ENCODE data around the gene NEGR1. TPM values are rescaled to one million over a fixed set of nuclear protein-coding genes. Genes with fewer than 3 reads are reported as not detected.

NEGR1 gene
- total RNA-seq, 1 donor from 2014 or later = 8.6 TPM

GRCh38 chr1:71461416-71461815, 820.9 kb downstream of the NEGR1 start:
- Histone ChIP-seq H4K20me1 (ENCODE audit: insufficient read depth, low read length) (no peaks in the 10 kb centered on the region), H3K4me1 (ENCODE audit: insufficient read depth, low read length) (no peaks in the 10 kb centered on the region), H3K79me2 (ENCODE audit: insufficient read depth, low read length) (no peaks in the 10 kb centered on the region), H3K4me2 (ENCODE audit: low read length) (no peak overlapping the region), H3K9me3 (ENCODE audit: insufficient read depth, low read depth, low read length) (no peaks in the 10 kb centered on the region), H3K27ac (ENCODE audit: low read depth, low read length) (no peak overlapping the region), H3K27me3 (ENCODE audit: insufficient read depth, low read length) (no peaks in the 10 kb centered on the region), H3K4me3 (ENCODE audit: insufficient read depth, low read depth, low read length) (no peak overlapping the region), H2AFZ (ENCODE audit: low read depth, low read length) (no peak overlapping the region), H3K9ac (ENCODE audit: low read length) (no peak overlapping the region), H3K36me3 (ENCODE audit: insufficient read depth, low read length) (no peaks in the 10 kb centered on the region)
- Mint-ChIP-seq H3K9me3 (ENCODE audit: unreplicated experiment) (no peaks in the 10 kb centered on the region), H3K4me1 (ENCODE audit: low read depth, unreplicated experiment) (peaks cover 3% of the 10 kb centered on the region), H3K36me3 (ENCODE audit: low read depth, unreplicated experiment) (no peaks in the 10 kb centered on the region), H3K27me3 (ENCODE audit: low read depth, unreplicated experiment) (no peaks in the 10 kb centered on the region), H3K4me3 (ENCODE audit: unreplicated experiment) (no peak overlapping the region), H3K27ac (ENCODE audit: unreplicated experiment) (no peak overlapping the region)
- DNase-seq (ENCODE audit: low read depth) (no peak), FAIRE-seq (no peak)
- no peak for TF ChIP-seq EZH2 (IDR thresholded peaks at IDR 0.05; ENCODE audit: insufficient read depth, low read length)
- no peak for TF ChIP-seq CTCF (IDR thresholded peaks at IDR 0.05; ENCODE audit: insufficient read depth, low read depth, low read length)

DNA sequence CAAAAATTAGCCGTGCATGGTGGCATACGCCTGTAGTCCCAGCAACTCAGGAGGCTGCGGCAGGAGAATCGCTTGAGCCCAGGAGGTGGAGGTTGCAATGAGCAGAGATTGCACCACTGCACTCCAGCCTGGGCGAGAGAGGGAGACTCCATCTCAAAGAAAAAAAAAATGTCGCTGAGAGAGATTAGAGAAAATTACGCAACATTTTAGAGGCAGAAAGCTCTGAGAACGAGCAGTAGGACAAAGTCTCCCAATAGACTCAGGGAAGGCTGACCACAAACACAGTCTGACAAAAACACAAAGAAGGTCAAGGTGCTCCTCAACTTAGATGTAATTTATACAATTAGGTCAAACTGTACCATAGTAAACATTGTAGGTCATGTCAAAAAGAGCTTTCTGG, 833.9 kb downstream of the NEGR1 start:
- no peaks in the 10 kb centered on the region for H3K9me3 ChIP-seq (ENCODE audit: insufficient read depth, low read depth, low read length)
- Mint-ChIP-seq H3K4me1 (ENCODE audit: low read depth, unreplicated experiment) (no peaks in the 10 kb centered on the region), H3K4me3 (ENCODE audit: unreplicated experiment) (no peak overlapping the region), H3K9me3 (ENCODE audit: unreplicated experiment) (no peaks in the 10 kb centered on the region), H3K27ac (ENCODE audit: unreplicated experiment) (no peak overlapping the region), H3K27me3 (ENCODE audit: low read depth, unreplicated experiment) (no peaks in the 10 kb centered on the region), H3K36me3 (ENCODE audit: low read depth, unreplicated experiment) (no peaks in the 10 kb centered on the region)
- H3K36me3 ChIP-seq (ENCODE audit: insufficient read depth, low read length) = no peaks in the 10 kb centered on the region
- H3K79me2 ChIP-seq (ENCODE audit: insufficient read depth, low read length) = no peaks in the 10 kb centered on the region
- H3K27ac ChIP-seq (ENCODE audit: low read depth, low read length) = no peak overlapping the region
- H2AFZ ChIP-seq (ENCODE audit: low read depth, low read length) = no peak overlapping the region
- H3K4me3 ChIP-seq (ENCODE audit: insufficient read depth, low read depth, low read length) = no peak overlapping the region
- FAIRE-seq (no peak), DNase-seq (ENCODE audit: low read depth) (no peak)
- no peak overlapping the region for H3K9ac ChIP-seq (ENCODE audit: low read length)
- H3K4me1 ChIP-seq (ENCODE audit: insufficient read depth, low read length) = no peaks in the 10 kb centered on the region
- H3K4me2 ChIP-seq (ENCODE audit: low read length) = no peak overlapping the region
- no peaks in the 10 kb centered on the region for H4K20me1 ChIP-seq (ENCODE audit: insufficient read depth, low read length)
- TF ChIP-seq CTCF (IDR thresholded peaks at IDR 0.05; ENCODE audit: insufficient read depth, low read depth, low read length) (no peak), EZH2 (IDR thresholded peaks at IDR 0.05; ENCODE audit: insufficient read depth, low read length) (no peak)
- H3K27me3 ChIP-seq (ENCODE audit: insufficient read depth, low read length) = no peaks in the 10 kb centered on the region

- no peaks in the 10 kb centered on the region for H3K9me3 Mint-ChIP-seq (ENCODE audit: unreplicated experiment)
- H3K4me1 ChIP-seq (ENCODE audit: insufficient read depth, low read length) = no peaks in the 10 kb centered on the region
- H3K36me3 Mint-ChIP-seq (ENCODE audit: low read depth, unreplicated experiment) = no peaks in the 10 kb centered on the region
- H3K9ac ChIP-seq (ENCODE audit: low read length) = no peak overlapping the region
- H3K27me3 ChIP-seq (ENCODE audit: insufficient read depth, low read length) = no peaks in the 10 kb centered on the region
- H3K9me3 ChIP-seq (ENCODE audit: insufficient read depth, low read depth, low read length) = no peaks in the 10 kb centered on the region
- no peak overlapping the region for H3K4me3 Mint-ChIP-seq (ENCODE audit: unreplicated experiment)
- no peak overlapping the region for H3K4me2 ChIP-seq (ENCODE audit: low read length)
- no peaks in the 10 kb centered on the region for H4K20me1 ChIP-seq (ENCODE audit: insufficient read depth, low read length)
- no peak overlapping the region for H2AFZ ChIP-seq (ENCODE audit: low read depth, low read length)
- no peak for TF ChIP-seq CTCF (IDR thresholded peaks at IDR 0.05; ENCODE audit: insufficient read depth, low read depth, low read length)
- TF ChIP-seq EZH2 (IDR thresholded peaks at IDR 0.05; ENCODE audit: insufficient read depth, low read length) = no peak
- no peaks in the 10 kb centered on the region for H3K36me3 ChIP-seq (ENCODE audit: insufficient read depth, low read length)
- H3K4me1 Mint-ChIP-seq (ENCODE audit: low read depth, unreplicated experiment) = no peaks in the 10 kb centered on the region
- FAIRE-seq = no peak
- DNase-seq (ENCODE audit: low read depth) = no peak
- no peak overlapping the region for H3K27ac Mint-ChIP-seq (ENCODE audit: unreplicated experiment)
- H3K27me3 Mint-ChIP-seq (ENCODE audit: low read depth, unreplicated experiment) = no peaks in the 10 kb centered on the region
- H3K27ac ChIP-seq (ENCODE audit: low read depth, low read length) = no peak overlapping the region
- H3K4me3 ChIP-seq (ENCODE audit: insufficient read depth, low read depth, low read length) = no peak overlapping the region
- H3K79me2 ChIP-seq (ENCODE audit: insufficient read depth, low read length) = no peaks in the 10 kb centered on the region
Observed at GRCh38 chr1:71438626-71439025, 843.7 kb downstream of the NEGR1 start.
